Parathyroid adenoma (tissue), 2 donors: ENCODE data around the gene FREM1.

Experiments
- H2AFZ ChIP-seq: fragments of 300-600 bp; sonication (generic); one replicate; pipeline ENCODE4 v1.7.0; 2017; ENCODE audit warnings: antibody characterized with exemption, mild to moderate bottlenecking
- H3K27ac ChIP-seq: fragments of 300-600 bp; sonication (generic); one replicate; pipeline ENCODE4 v1.7.0; 2017
- H3K27me3 ChIP-seq: fragments of 300-600 bp; sonication (generic); one replicate; pipeline ENCODE4 v1.7.0; 2017; ENCODE audit warnings: low read length; ENCODE audit not compliant: control insufficient read depth, insufficient read depth
- H3K36me3 ChIP-seq: fragments of 300-600 bp; sonication (generic); one replicate; pipeline ENCODE4 v1.7.0; 2017; ENCODE audit warnings: low read length; ENCODE audit not compliant: control insufficient read depth, insufficient read depth
- H3K4me1 ChIP-seq: fragments of 300-600 bp; sonication (generic); one replicate; pipeline ENCODE4 v1.7.0; 2017; ENCODE audit warnings: control low read depth
- H3K4me2 ChIP-seq: fragments of 300-600 bp; sonication (generic); one replicate; pipeline ENCODE4 v1.7.0; 2017; ENCODE audit warnings: low read length
- H3K4me3 ChIP-seq: fragments of 300-600 bp; sonication (generic); one replicate; pipeline ENCODE4 v1.7.0; 2017; ENCODE audit warnings: low read depth, low read length
- H3K79me2 ChIP-seq: fragments of 300-600 bp; sonication (generic); one replicate; pipeline ENCODE4 v1.7.0; 2017; ENCODE audit warnings: control low read depth
- H3K9ac ChIP-seq: fragments of 300-600 bp; sonication (generic); one replicate; pipeline ENCODE4 v1.7.0; 2017; ENCODE audit warnings: mild to moderate bottlenecking
- H3K9me3 ChIP-seq: fragments of 300-600 bp; sonication (generic); one replicate; pipeline ENCODE4 v1.7.0; 2017; ENCODE audit warnings: low read length; ENCODE audit not compliant: control insufficient read depth
- CTCF ChIP-seq: fragments of 300-600 bp; sonication (generic); IDR thresholded peaks from one replicate; pipeline ENCODE4 v1.7.0; 2017; ENCODE audit warnings: antibody characterized with exemption, mild to moderate bottlenecking
- donor health status: primary hyperparathyroidism.

FREM1 gene

GRCh38 chr9:14868418-14868771 lies 41.8 kb downstream of the FREM1 start:
- Histone ChIP-seq H3K4me3 (no peak overlapping the region), H2AFZ (no peak overlapping the region), H3K27ac (no peak overlapping the region), H3K4me2 (no peak overlapping the region), H3K36me3 (no peaks in the 10 kb centered on the region), H3K4me1 (no peaks in the 10 kb centered on the region), H3K27me3 (no peaks in the 10 kb centered on the region), H3K9ac (no peak overlapping the region), H3K79me2 (no peaks in the 10 kb centered on the region), H3K9me3 (no peaks in the 10 kb centered on the region)
- TF ChIP-seq CTCF: no peak

GRCh38 chr9:14866200-14866749 lies 44.0 kb downstream of the FREM1 start:
- H3K4me3 ChIP-seq: no peak overlapping the region
- H3K9me3 ChIP-seq: no peaks in the 10 kb centered on the region
- H3K4me1 ChIP-seq: no peaks in the 10 kb centered on the region
- no peak overlapping the region for H3K27ac ChIP-seq
- no peak overlapping the region for H2AFZ ChIP-seq
- no peaks in the 10 kb centered on the region for H3K79me2 ChIP-seq
- H3K9ac ChIP-seq: no peak overlapping the region
- H3K36me3 ChIP-seq: no peaks in the 10 kb centered on the region
- H3K4me2 ChIP-seq: no peak overlapping the region
- no peak for TF ChIP-seq CTCF
- H3K27me3 ChIP-seq: no peaks in the 10 kb centered on the region

- Histone ChIP-seq H3K9ac (no peak overlapping the region), H3K36me3 (no peaks in the 10 kb centered on the region), H3K4me1 (no peaks in the 10 kb centered on the region), H3K4me3 (no peak overlapping the region), H2AFZ (no peak overlapping the region), H3K9me3 (no peaks in the 10 kb centered on the region), H3K79me2 (no peaks in the 10 kb centered on the region), H3K27ac (no peak overlapping the region), H3K4me2 (no peak overlapping the region), H3K27me3 (no peaks in the 10 kb centered on the region)
- TF ChIP-seq CTCF: no peak
Measured at GRCh38 chr9:14864309-14864708, 45.9 kb downstream of the FREM1 start.

GRCh38 chr9:14863402-14863801 lies 46.8 kb downstream of the FREM1 start:
- Histone ChIP-seq H3K9me3 (no peaks in the 10 kb centered on the region), H3K9ac (no peak overlapping the region), H3K79me2 (no peaks in the 10 kb centered on the region), H3K4me1 (no peaks in the 10 kb centered on the region), H3K27ac (no peak overlapping the region), H3K27me3 (no peaks in the 10 kb centered on the region), H3K36me3 (no peaks in the 10 kb centered on the region), H3K4me3 (no peak overlapping the region), H2AFZ (no peak overlapping the region), H3K4me2 (no peak overlapping the region)
- no peak for TF ChIP-seq CTCF

- Histone ChIP-seq H3K27me3 (no peaks in the 10 kb centered on the region), H3K79me2 (no peaks in the 10 kb centered on the region), H3K4me2 (no peak overlapping the region), H2AFZ (no peak overlapping the region), H3K4me1 (no peaks in the 10 kb centered on the region), H3K4me3 (no peak overlapping the region), H3K9ac (no peak overlapping the region), H3K27ac (no peak overlapping the region), H3K36me3 (no peaks in the 10 kb centered on the region), H3K9me3 (no peaks in the 10 kb centered on the region)
- no peak for TF ChIP-seq CTCF
Measured at GRCh38 chr9:14857449-14858305, 52.6 kb downstream of the FREM1 start.
